Chondrocyte (in vitro differentiated cells): ENCODE measurements around the gene SLC2A1. TPM values are rescaled to one million over a fixed set of nuclear protein-coding genes. Genes with fewer than 3 reads are reported as not detected.

Experiments used
- DNase-seq: peaks from one replicate; pipeline ENCODE4 v3.0.0; 2021; ENCODE audit warnings: mixed read lengths, low spot score
- H3K27ac Mint-ChIP-seq: one replicate; pipeline ENCODE4 v1.8.0; 2021; ENCODE audit warnings: mild to moderate bottlenecking, moderate library complexity, mixed read lengths; ENCODE audit not compliant: unreplicated experiment
- H3K27me3 Mint-ChIP-seq: 2 replicates; pipeline ENCODE4 v1.8.0; 2021; ENCODE audit warnings: low read depth, mixed read lengths
- H3K36me3 Mint-ChIP-seq: 2 replicates; pipeline ENCODE4 v1.8.0; 2021; ENCODE audit warnings: low read depth, mixed read lengths
- H3K4me1 Mint-ChIP-seq: 2 replicates; pipeline ENCODE4 v1.8.0; 2021; ENCODE audit warnings: low read depth, mild to moderate bottlenecking, mixed read lengths
- H3K4me3 Mint-ChIP-seq: one replicate; pipeline ENCODE4 v1.8.0; 2021; ENCODE audit warnings: mild to moderate bottlenecking, moderate library complexity, mixed read lengths; ENCODE audit not compliant: unreplicated experiment
- H3K9me3 Mint-ChIP-seq: 2 replicates; pipeline ENCODE4 v1.8.0; 2021; ENCODE audit warnings: low read depth, mixed read lengths
- CTCF ChIP-seq: fragments of 200-600 bp; sonication (generic); IDR thresholded peaks from 2 replicates; pipeline ENCODE4 v1.5.0; 2021; ENCODE audit warnings: antibody characterized with exemption, mild to moderate bottlenecking, moderate library complexity
- total RNA-seq: library from RNA; stranded (reverse); gene quantifications from 3 replicates; pipeline ENCODE4 v1.2.1, GENCODE V29; 2021

Gene SLC2A1
- total RNA-seq, 1 donor from 2014 or later = 190 TPM

- peaks cover 26% of the 10 kb centered on the region for H3K27me3 Mint-ChIP-seq
- peaks cover 2% of the 10 kb centered on the region for H3K36me3 Mint-ChIP-seq
- DNase-seq = no peak
- H3K4me3 Mint-ChIP-seq = no peak overlapping the region
- no peak for TF ChIP-seq CTCF
- H3K4me1 Mint-ChIP-seq = no peaks in the 10 kb centered on the region
- peaks cover 14% of the 10 kb centered on the region for H3K9me3 Mint-ChIP-seq
- H3K27ac Mint-ChIP-seq = no peak overlapping the region
Measured at GRCh38 chr1:42891465-42892138, 67.1 kb downstream of the SLC2A1 start.

GRCh38 chr1:42889264-42889663 is 69.4 kb downstream of the SLC2A1 start:
- Mint-ChIP-seq H3K4me3 (no peak overlapping the region), H3K27ac (no peak overlapping the region), H3K36me3 (no peaks in the 10 kb centered on the region), H3K27me3 (peaks cover 17% of the 10 kb centered on the region), H3K9me3 (no peaks in the 10 kb centered on the region), H3K4me1 (no peaks in the 10 kb centered on the region)
- TF ChIP-seq CTCF = no peak
- no peak for DNase-seq

- Mint-ChIP-seq H3K36me3 (no peaks in the 10 kb centered on the region), H3K27me3 (peaks cover 17% of the 10 kb centered on the region), H3K4me1 (no peaks in the 10 kb centered on the region), H3K9me3 (no peaks in the 10 kb centered on the region), H3K4me3 (no peak overlapping the region), H3K27ac (no peak overlapping the region)
- DNase-seq = no peak
- TF ChIP-seq CTCF = no peak
Measured at GRCh38 chr1:42888013-42888633, 70.5 kb downstream of the SLC2A1 start.

GRCh38 chr1:42887366-42887765 is 71.3 kb downstream of the SLC2A1 start:
- no peak for DNase-seq
- Mint-ChIP-seq H3K36me3 (no peaks in the 10 kb centered on the region), H3K9me3 (no peaks in the 10 kb centered on the region), H3K4me3 (no peak overlapping the region), H3K4me1 (no peaks in the 10 kb centered on the region), H3K27me3 (peaks cover 17% of the 10 kb centered on the region), H3K27ac (no peak overlapping the region)
- TF ChIP-seq CTCF = no peak

- Mint-ChIP-seq H3K4me3 (no peak overlapping the region), H3K27ac (no peak overlapping the region), H3K27me3 (peaks cover 16% of the 10 kb centered on the region), H3K4me1 (no peaks in the 10 kb centered on the region), H3K9me3 (no peaks in the 10 kb centered on the region), H3K36me3 (no peaks in the 10 kb centered on the region)
- TF ChIP-seq CTCF = no peak
- no peak for DNase-seq
Measured at GRCh38 chr1:42886800-42887199, 71.9 kb downstream of the SLC2A1 start.
